ENCODE data around the gene HOXA7. TPM values are rescaled to one million over a fixed set of nuclear protein-coding genes. Genes with fewer than 3 reads are reported as not detected.
A peak's percentile ranks its signal among the peaks of the same experiment; 100 is the strongest.

The HOXA7 gene
- total RNA-seq, 1 donor from 2014 or later: not detected

DNA sequence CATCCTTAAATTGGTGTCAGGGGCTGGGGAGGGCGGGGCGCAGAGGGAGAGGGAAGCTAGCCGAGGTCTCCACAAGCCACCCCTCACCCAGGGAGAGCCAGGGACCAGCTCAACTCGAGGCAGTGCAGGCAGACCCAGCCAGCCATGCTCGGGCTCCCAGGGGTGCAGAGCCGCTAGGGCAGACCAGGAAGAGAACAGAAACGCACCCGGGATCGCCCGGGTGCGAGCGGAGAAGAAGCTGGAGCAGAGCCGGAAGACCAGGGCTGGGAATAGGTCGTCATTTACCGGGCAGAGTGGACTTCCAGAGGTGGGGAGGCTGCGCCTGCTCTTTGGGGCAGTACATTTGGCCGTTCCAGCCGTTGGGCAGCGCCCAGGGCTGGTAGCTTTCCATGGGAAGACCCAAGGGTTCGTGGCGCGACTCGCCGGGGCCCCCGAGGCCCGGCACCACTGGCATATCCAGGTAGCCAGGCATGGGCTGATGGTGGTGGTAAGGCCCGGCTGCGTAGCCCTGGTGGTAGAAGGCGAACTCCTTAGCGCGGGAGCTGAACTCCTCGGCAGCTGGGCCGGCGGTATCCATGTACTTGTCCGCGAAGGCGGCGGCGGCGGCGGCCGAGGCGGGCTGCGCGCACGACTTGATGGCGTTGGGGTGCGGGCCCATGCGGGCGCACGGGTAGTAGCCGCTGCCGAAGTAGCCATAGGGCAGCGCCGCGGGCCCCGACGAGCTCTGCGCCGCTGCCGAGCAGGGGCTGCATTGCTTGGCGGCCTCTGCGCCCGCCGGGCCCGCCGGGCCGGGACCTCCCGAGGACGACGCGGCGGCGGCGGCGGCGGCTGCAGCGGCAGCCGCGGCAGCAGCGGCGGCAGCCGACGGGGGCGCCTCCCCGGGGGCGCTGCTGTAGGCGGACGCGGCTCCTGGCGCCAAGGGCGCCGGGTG is 42.7 kb upstream of the HOXA7 start:
- H3K36me3 Mint-ChIP-seq (ENCODE audit: low read depth): no peaks in the 10 kb centered on the region
- DNase-seq (ENCODE audit: low spot score): no peak
- H3K27ac Mint-ChIP-seq: peak overlapping the region; percentile 43
- no peaks in the 10 kb centered on the region for H3K9me3 Mint-ChIP-seq
- H3K4me1 Mint-ChIP-seq (ENCODE audit: low read depth): peaks cover 6% of the 10 kb centered on the region
- no peak overlapping the region for H3K4me3 Mint-ChIP-seq (ENCODE audit: low read depth)
- peaks cover 83% of the 10 kb centered on the region for H3K27me3 Mint-ChIP-seq (ENCODE audit: low read depth)
- intact Hi-C loops (cut with micrococcal nuclease): loop anchor here (2.0 to 10.0 kb wide), 6 partner anchors 30 to 898 kb away; partner anchors contain the start of gene HOXA7

GRCh38 chr7:27198138-27198841 is 41.8 kb upstream of the HOXA7 start:
- H3K9me3 Mint-ChIP-seq: no peaks in the 10 kb centered on the region
- H3K4me1 Mint-ChIP-seq (ENCODE audit: low read depth): peaks cover 6% of the 10 kb centered on the region
- H3K27me3 Mint-ChIP-seq (ENCODE audit: low read depth): peaks cover 86% of the 10 kb centered on the region
- DNase-seq (ENCODE audit: low spot score): no peak
- intact Hi-C loops (cut with micrococcal nuclease): loop anchor here (2.0 to 10.0 kb wide), 6 partner anchors 29 to 899 kb away; partner anchors contain the start of gene HOXA7
- H3K4me3 Mint-ChIP-seq (ENCODE audit: low read depth): no peak overlapping the region
- no peaks in the 10 kb centered on the region for H3K36me3 Mint-ChIP-seq (ENCODE audit: low read depth)
- no peak overlapping the region for H3K27ac Mint-ChIP-seq

DNA sequence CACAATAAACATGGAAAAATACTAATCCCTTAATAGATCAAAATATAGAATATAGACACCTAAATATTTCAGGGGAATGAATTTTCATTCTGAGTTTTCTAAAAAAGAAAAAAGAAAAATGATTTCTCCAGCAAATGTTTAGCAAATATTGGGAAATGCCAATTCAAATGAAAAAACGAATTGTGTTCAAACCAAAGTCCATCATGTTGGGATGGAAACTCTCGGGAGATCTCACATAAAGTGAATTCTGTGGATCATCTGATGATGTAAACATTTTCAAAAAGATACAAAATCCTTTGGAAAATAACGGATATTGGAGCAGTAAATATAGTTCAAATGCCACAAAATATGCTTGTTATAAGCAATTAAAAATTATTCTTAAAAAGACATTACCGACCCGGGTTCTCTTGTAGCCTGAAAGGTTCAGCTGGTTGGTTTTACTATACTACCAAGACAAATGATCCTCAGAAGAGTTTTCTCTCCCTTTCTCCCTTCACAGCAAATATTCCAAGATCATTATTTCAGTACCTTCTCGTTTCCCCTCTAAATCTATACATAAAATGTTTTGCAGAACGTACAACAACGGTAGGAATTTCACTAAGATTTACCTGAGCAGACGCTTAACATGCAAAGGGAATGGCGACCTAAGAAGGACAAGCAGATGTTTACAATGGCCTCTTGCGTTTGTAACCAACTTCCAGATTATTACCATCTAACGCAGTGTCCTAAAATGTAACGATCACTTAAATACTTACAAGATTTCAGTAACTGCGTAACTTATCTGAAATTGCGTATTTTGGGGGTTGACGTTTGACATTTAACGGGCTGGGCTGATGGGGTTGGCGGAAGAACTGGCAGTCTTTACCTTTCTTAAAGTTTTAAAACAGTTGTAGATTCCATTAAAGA is 40.9 kb upstream of the HOXA7 start:
- intact Hi-C loops (cut with micrococcal nuclease): loop anchor here (2.0 to 10.0 kb wide), 7 partner anchors 29 to 900 kb away; partner anchors contain the start of gene HOXA7
- no peak for DNase-seq (ENCODE audit: low spot score)
- Mint-ChIP-seq H3K27me3 (ENCODE audit: low read depth) (peaks cover 83% of the 10 kb centered on the region), H3K4me3 (ENCODE audit: low read depth) (no peak overlapping the region), H3K36me3 (ENCODE audit: low read depth) (no peaks in the 10 kb centered on the region), H3K4me1 (ENCODE audit: low read depth) (peaks cover 6% of the 10 kb centered on the region), H3K27ac (no peak overlapping the region), H3K9me3 (no peaks in the 10 kb centered on the region)

GRCh38 chr7:27196287-27196767 is 39.9 kb upstream of the HOXA7 start:
- peak; percentile 59 for DNase-seq (ENCODE audit: low spot score)
- intact Hi-C loops (cut with micrococcal nuclease): loop anchor here (1.0 to 10.0 kb wide), 7 partner anchors 39 to 901 kb away; partner anchors contain the start of gene HOXA7
- Mint-ChIP-seq H3K9me3 (no peaks in the 10 kb centered on the region), H3K27ac (no peak overlapping the region), H3K4me3 (ENCODE audit: low read depth) (no peak overlapping the region), H3K4me1 (ENCODE audit: low read depth) (peaks cover 6% of the 10 kb centered on the region), H3K27me3 (ENCODE audit: low read depth) (peaks cover 82% of the 10 kb centered on the region), H3K36me3 (ENCODE audit: low read depth) (no peaks in the 10 kb centered on the region)

DNA sequence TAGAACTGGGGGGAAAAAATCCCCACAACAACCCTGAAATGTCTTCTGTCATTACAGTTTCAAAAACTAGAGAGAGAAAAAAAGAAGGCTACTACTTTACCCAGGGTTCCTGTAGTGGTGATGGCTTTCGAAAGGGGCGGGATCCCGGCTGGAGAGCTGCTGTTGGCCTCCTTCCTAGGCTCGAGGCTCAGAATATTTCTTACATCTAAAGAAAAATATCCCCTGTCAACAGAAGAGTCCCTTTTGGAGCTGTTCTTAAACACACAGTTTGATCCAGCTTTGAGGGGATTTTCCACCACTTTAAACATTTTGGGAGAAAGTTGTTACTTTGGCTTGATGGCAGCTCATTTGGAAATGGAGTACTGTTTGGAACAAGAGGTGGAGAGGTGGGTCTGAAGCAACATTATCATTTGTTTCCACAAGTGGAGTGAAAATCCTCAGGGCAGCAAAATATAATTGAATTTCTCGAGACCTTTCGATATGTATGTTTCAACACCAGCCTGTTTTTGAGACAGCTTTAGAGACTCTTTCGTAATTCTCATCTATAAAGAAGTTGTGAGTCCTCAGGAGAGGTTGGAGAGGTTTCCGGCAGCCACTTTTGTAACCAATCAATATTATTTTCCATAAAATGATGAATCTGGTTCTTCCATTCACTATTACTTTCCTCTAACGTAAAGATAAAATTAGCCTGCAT is 38.4 kb upstream of the HOXA7 start:
- Mint-ChIP-seq H3K27me3 (ENCODE audit: low read depth) (peaks cover 85% of the 10 kb centered on the region), H3K4me1 (ENCODE audit: low read depth) (peaks cover 2% of the 10 kb centered on the region), H3K4me3 (ENCODE audit: low read depth) (no peak overlapping the region), H3K27ac (no peak overlapping the region), H3K36me3 (ENCODE audit: low read depth) (no peaks in the 10 kb centered on the region), H3K9me3 (no peaks in the 10 kb centered on the region)
- DNase-seq (ENCODE audit: low spot score): no peak
- intact Hi-C loops (cut with micrococcal nuclease): loop anchor here (5.0 to 10.0 kb wide), 5 partner anchors 38 to 902 kb away; partner anchors contain the start of gene HOXA7

- Mint-ChIP-seq H3K9me3 (no peaks in the 10 kb centered on the region), H3K27ac (no peak overlapping the region), H3K27me3 (ENCODE audit: low read depth) (peaks cover 88% of the 10 kb centered on the region), H3K36me3 (ENCODE audit: low read depth) (no peaks in the 10 kb centered on the region), H3K4me3 (ENCODE audit: low read depth) (no peak overlapping the region), H3K4me1 (ENCODE audit: low read depth) (peaks cover 2% of the 10 kb centered on the region)
- DNase-seq (ENCODE audit: low spot score): no peak
- intact Hi-C loops (cut with micrococcal nuclease): loop anchor here (10.0 kb wide), 1 partner anchor 591 kb away; no protein-coding TSS in a partner anchor
Observed at GRCh38 chr7:27194002-27194352, 37.5 kb upstream of the HOXA7 start.

DNA sequence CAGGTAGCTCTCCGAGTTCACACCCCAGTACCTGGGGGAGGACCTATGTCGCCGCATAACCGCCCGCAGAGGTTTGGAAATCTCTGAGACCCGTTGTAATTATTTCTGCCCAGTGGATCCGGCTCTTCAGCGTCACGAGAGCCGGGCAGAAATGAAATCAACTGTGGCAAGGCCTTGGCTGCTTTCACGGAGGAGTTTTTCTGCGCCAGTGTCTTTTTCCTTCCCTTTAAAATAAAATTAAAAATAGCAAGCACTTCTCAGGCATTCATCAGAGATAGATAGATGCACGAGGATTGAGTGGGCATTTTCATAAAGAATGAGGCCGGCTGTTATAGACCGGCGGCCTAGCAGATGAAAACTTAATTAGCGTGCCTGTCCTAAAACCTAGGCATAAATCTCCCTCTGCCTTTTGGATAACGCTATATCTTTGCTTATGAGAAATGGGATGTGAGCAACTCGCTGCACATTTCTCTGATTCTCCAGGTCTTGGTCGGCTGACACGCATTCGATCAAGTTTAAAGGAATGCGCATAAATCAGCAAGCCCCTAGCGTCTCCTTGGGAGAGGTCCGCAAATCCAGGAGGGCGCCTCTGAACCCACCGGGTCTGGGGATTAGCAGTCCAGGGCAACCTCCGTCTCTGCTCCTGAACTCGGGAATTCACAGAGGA is 37.0 kb upstream of the HOXA7 start:
- intact Hi-C loops (cut with micrococcal nuclease): loop anchor here (10.0 kb wide), 1 partner anchor 591 kb away; no protein-coding TSS in a partner anchor
- Mint-ChIP-seq H3K4me1 (ENCODE audit: low read depth) (peaks cover 4% of the 10 kb centered on the region), H3K4me3 (ENCODE audit: low read depth) (no peak overlapping the region), H3K27me3 (ENCODE audit: low read depth) (peaks cover 88% of the 10 kb centered on the region), H3K36me3 (ENCODE audit: low read depth) (no peaks in the 10 kb centered on the region), H3K9me3 (no peaks in the 10 kb centered on the region), H3K27ac (peak overlapping the region; percentile 5)
- no peak for DNase-seq (ENCODE audit: low spot score)

- no peak for DNase-seq (ENCODE audit: low spot score)
- H3K27me3 Mint-ChIP-seq (ENCODE audit: low read depth): peaks cover 88% of the 10 kb centered on the region
- peaks cover 8% of the 10 kb centered on the region for H3K4me1 Mint-ChIP-seq (ENCODE audit: low read depth)
- intact Hi-C loops (cut with micrococcal nuclease): loop anchor here (10.0 kb wide), 1 partner anchor 592 kb away; no protein-coding TSS in a partner anchor
- no peaks in the 10 kb centered on the region for H3K36me3 Mint-ChIP-seq (ENCODE audit: low read depth)
- no peaks in the 10 kb centered on the region for H3K9me3 Mint-ChIP-seq
- H3K4me3 Mint-ChIP-seq (ENCODE audit: low read depth): no peak overlapping the region
- H3K27ac Mint-ChIP-seq: no peak overlapping the region
Observed at GRCh38 chr7:27192546-27193334, 36.3 kb upstream of the HOXA7 start.

DNA sequence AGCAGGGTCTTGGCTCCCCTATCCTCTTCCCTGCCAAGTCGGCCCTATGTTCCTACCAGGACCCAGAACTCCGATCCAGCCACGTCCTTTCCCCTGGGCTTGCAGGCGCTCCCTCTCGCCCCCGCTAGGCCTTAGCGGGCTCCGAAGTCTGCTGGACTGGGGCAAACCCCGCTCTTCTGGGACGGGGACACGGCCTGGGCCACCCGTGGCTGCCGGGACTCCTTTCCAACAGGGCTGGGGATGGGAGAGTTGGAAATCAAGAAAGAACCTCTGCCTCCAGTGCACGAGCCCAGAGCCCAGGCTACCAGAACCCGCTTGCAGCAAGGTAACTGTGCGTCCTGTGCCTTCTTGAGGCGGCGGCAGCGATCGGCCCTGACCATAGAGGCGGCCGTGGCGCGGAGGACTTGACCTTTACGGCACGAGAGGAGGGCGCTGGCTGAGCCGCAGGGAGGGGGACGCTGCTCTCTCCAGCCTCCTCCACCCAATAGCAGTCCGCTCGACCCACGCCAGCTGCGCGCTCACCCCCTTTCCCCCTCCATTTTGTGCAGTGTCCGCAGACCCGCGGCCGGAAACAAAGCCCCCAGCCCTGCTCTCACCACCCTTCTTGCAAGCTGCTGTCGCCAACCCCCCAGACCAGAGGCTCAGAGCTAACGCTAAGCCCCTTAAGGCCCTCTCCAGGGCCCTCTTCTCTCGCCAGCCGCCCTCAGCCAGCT is 35.5 kb upstream of the HOXA7 start:
- Mint-ChIP-seq H3K27ac (no peak overlapping the region), H3K4me1 (ENCODE audit: low read depth) (peaks cover 8% of the 10 kb centered on the region), H3K27me3 (ENCODE audit: low read depth) (peaks cover 88% of the 10 kb centered on the region), H3K36me3 (ENCODE audit: low read depth) (no peaks in the 10 kb centered on the region), H3K9me3 (no peaks in the 10 kb centered on the region), H3K4me3 (ENCODE audit: low read depth) (no peak overlapping the region)
- intact Hi-C loops (cut with micrococcal nuclease): loop anchor here (10.0 kb wide), 1 partner anchor 593 kb away; no protein-coding TSS in a partner anchor
- DNase-seq (ENCODE audit: low spot score): no peak

DNA sequence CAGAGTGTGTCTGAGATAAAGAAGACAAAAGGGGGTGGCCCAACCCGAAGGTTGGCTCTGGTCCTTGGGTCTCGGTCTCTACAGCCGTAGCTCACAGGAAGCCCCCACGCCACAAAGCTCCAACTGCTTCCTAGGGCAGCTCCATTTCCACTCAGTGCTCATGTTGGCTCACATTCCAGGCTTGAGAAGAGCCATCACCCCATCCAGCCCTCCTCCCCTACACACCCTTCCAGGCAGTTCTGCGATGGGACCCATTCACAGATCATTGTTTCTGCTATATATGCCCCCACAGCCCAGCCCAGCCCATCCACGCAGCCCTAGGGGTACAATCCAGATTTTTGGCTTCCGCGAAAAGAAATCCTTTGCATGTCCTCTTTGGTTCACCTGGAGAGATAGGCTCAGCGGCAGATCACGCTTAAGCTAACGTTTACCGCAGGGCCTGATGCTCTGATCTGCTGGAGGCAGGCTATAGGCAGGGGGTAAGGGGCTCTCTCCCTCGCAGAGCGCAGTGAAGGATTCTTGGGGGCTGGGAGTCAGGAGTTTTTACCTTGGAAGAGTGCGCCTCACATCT is 34.8 kb upstream of the HOXA7 start:
- Mint-ChIP-seq H3K27me3 (ENCODE audit: low read depth) (peaks cover 88% of the 10 kb centered on the region), H3K36me3 (ENCODE audit: low read depth) (no peaks in the 10 kb centered on the region), H3K9me3 (no peaks in the 10 kb centered on the region), H3K27ac (no peak overlapping the region), H3K4me1 (ENCODE audit: low read depth) (peaks cover 7% of the 10 kb centered on the region), H3K4me3 (ENCODE audit: low read depth) (no peak overlapping the region)
- intact Hi-C loops (cut with micrococcal nuclease): loop anchor here (10.0 kb wide), 1 partner anchor 594 kb away; no protein-coding TSS in a partner anchor
- no peak for DNase-seq (ENCODE audit: low spot score)
